GM23248 (cell line): ENCODE results near the gene SELENOH. TPM values are rescaled to one million over a fixed set of nuclear protein-coding genes. Genes with fewer than 3 reads are reported as not detected.
A peak's percentile ranks its signal among the peaks of the same experiment; 100 is the strongest.

Experiments
- DNase-seq: peaks from one replicate; pipeline ENCODE4 v3.0.0-alpha.2; 2015
- H2AFZ ChIP-seq: fragments of 200-600 bp; sonication (generic); 2 replicates; pipeline ENCODE4 v1.6.1; 2016; ENCODE audit warnings: antibody characterized with exemption
- H3F3A ChIP-seq: fragments of 200-600 bp; sonication (generic); 2 replicates; pipeline ENCODE4 v1.6.1; 2016; ENCODE audit warnings: mild to moderate bottlenecking, antibody characterized with exemption, mixed run types; ENCODE audit not compliant: insufficient read depth
- H3K27ac ChIP-seq: fragments of 200-600 bp; sonication (generic); 2 replicates; pipeline ENCODE4 v1.5.1; 2016; ENCODE audit warnings: mild to moderate bottlenecking
- H3K27me3 ChIP-seq: fragments of 200-600 bp; sonication (generic); replicated peaks from 2 replicates; pipeline ENCODE4 v1.6.1; 2016; ENCODE audit warnings: mild to moderate bottlenecking; ENCODE audit not compliant: insufficient read depth
- H3K36me3 ChIP-seq: fragments of 200-600 bp; sonication (generic); 2 replicates; pipeline ENCODE4 v1.6.1; 2016; ENCODE audit warnings: low read depth, mild to moderate bottlenecking
- H3K4me1 ChIP-seq: fragments of 200-600 bp; sonication (generic); 2 replicates; pipeline ENCODE4 v1.6.1; 2016; ENCODE audit warnings: mild to moderate bottlenecking; ENCODE audit not compliant: insufficient read depth
- H3K4me2 ChIP-seq: fragments of 200-600 bp; sonication (generic); one replicate; pipeline ENCODE4 v1.6.1; 2016; ENCODE audit warnings: mild to moderate bottlenecking; ENCODE audit not compliant: unreplicated experiment
- H3K4me3 ChIP-seq: fragments of 200-600 bp; sonication (generic); 2 replicates; pipeline ENCODE4 v1.5.1; 2016; ENCODE audit warnings: mild to moderate bottlenecking
- H3K79me2 ChIP-seq: fragments of 200-600 bp; sonication (generic); 2 replicates; pipeline ENCODE4 v1.6.1; 2016; ENCODE audit warnings: mild to moderate bottlenecking; ENCODE audit not compliant: insufficient read depth
- H3K9ac ChIP-seq: fragments of 200-600 bp; sonication (generic); 2 replicates; pipeline ENCODE4 v1.6.1; 2016; ENCODE audit warnings: mild to moderate bottlenecking
- H3K9me2 ChIP-seq: fragments of 200-600 bp; sonication (generic); 2 replicates; pipeline ENCODE4 v1.6.1; 2016; ENCODE audit warnings: mixed run types, mild to moderate bottlenecking, moderate library complexity; ENCODE audit not compliant: insufficient read depth
- H3K9me3 ChIP-seq: fragments of 200-600 bp; sonication (generic); one replicate; pipeline ENCODE4 v1.6.1; 2017; ENCODE audit warnings: low read depth
- H4K20me1 ChIP-seq: fragments of 200-600 bp; sonication (generic); 2 replicates; pipeline ENCODE4 v1.6.0; 2016; ENCODE audit not compliant: insufficient read depth
- EZH2 ChIP-seq: fragments of 200-600 bp; sonication (generic); IDR thresholded peaks from 2 replicates; pipeline ENCODE4 v1.6.1; 2018; ENCODE audit warnings: antibody characterized with exemption, mild to moderate bottlenecking; ENCODE audit not compliant: insufficient read depth, poor library complexity, severe bottlenecking
- EZH2phosphoT487 ChIP-seq: fragments of 200-600 bp; sonication (generic); IDR thresholded peaks from 2 replicates; pipeline ENCODE4 v1.6.1; 2018; ENCODE audit warnings: antibody characterized with exemption, moderate library complexity, mild to moderate bottlenecking, low read depth; ENCODE audit not compliant: insufficient read depth
- WGBS, 2 experiments: methylation state at CpG; one replicate each; pipeline ENCODE4 v1.1.6; 2015 to 2017; ENCODE audit warnings: low lambda C conversion rate in 2 of 2, low coverage in 1 of 2; ENCODE audit errors: missing lambda C conversion rate in 2 of 2; 5-methylcytosine and 5-hydroxymethylcytosine counted together
- in situ Hi-C: fragments of 300-500 bp; cut with MboI; formaldehyde crosslinking; loops from 2 replicates; pipeline ENCODE4 v1.15.0; 2020
- polyA plus RNA-seq: library from polyadenylated mRNA; unstranded; fragments of >200 nt; fragmentation: Nextera tagmentation; extraction: Ambion mirVana; gene quantifications from 2 replicates; pipeline ENCODE4 v1.2.1, GENCODE V29; 2016
- total RNA-seq: library from RNA; depleted of rRNA; stranded (reverse); fragments of >200 nt; shearing (Covaris generic); gene quantifications from 2 replicates; pipeline ENCODE4 v1.2.3, GENCODE V29; 2014; rRNA removed

Gene SELENOH
- total RNA-seq (96.6 and 123 TPM in 2 replicates), polyA plus RNA-seq (181 and 184 TPM in 2 replicates)

- 1% methylated on average over 71 to 75 of the region's 75 CpGs for WGBS, 2 experiments
- H3K9me3 ChIP-seq, result no peaks in the 10 kb centered on the region
- peaks cover 42% of the 10 kb centered on the region for H3K79me2 ChIP-seq
- H3F3A ChIP-seq, result peaks cover 16% of the 10 kb centered on the region
- peak within 1 kb of the TSS; percentile 100 for H3K4me2 ChIP-seq
- TF ChIP-seq EZH2, result no peak
- TF ChIP-seq EZH2phosphoT487, result no peak
- no peaks in the 10 kb centered on the region for H4K20me1 ChIP-seq
- peaks cover 11% of the 10 kb centered on the region for H3K4me1 ChIP-seq
- H3K9ac ChIP-seq, result peak within 1 kb of the TSS; percentile 93
- H3K9me2 ChIP-seq, result no peaks in the 10 kb centered on the region
- peaks cover 11% of the 10 kb centered on the region for H3K36me3 ChIP-seq
- in situ Hi-C loops, result loop anchor here (10.0 kb wide), 1 partner anchor 773 kb away; no protein-coding TSS in a partner anchor
- H3K27ac ChIP-seq, result peak within 1 kb of the TSS; percentile 80
- H3K27me3 ChIP-seq, result no peaks in the 10 kb centered on the region
- H2AFZ ChIP-seq, result peak within 1 kb of the TSS; percentile 97
- peak within 1 kb of the TSS; percentile 87 for H3K4me3 ChIP-seq
- peak; percentile 98 for DNase-seq
These were observed at the start of gene SELENOH for GRCh38 chr11:57741132-57742086. TSS of gene SELENOH (plus strand) at chr11:57741491. CDS start at chr11:57741596, 105 bp downstream.

- Histone ChIP-seq H3K4me2 (no peak overlapping the region), H3K27me3 (no peaks in the 10 kb centered on the region), H3K79me2 (peaks cover 4% of the 10 kb centered on the region; the same call in 1 of the 2 replicates), H3K9ac (no peak overlapping the region), H3K27ac (no peak overlapping the region), H3K4me3 (no peak overlapping the region), H3F3A (peaks cover 25% of the 10 kb centered on the region), H3K4me1 (no peaks in the 10 kb centered on the region), H3K36me3 (peaks cover 71% of the 10 kb centered on the region), H2AFZ (no peak overlapping the region), H3K9me2 (no peaks in the 10 kb centered on the region), H4K20me1 (no peaks in the 10 kb centered on the region), H3K9me3 (no peaks in the 10 kb centered on the region)
- in situ Hi-C loops, result no loop called here
- 82 to 89% methylated on average over 13 to 18 of the region's 18 CpGs for WGBS, 2 experiments
- no peak for DNase-seq
- TF ChIP-seq EZH2phosphoT487 (no peak), EZH2 (no peak)
These were observed 42.4 kb upstream of the SELENOH start for GRCh38 chr11:57698843-57699365.

GRCh38 chr11:57699813-57700212 lies 41.5 kb upstream of the SELENOH start:
- H3F3A ChIP-seq, result peaks cover 33% of the 10 kb centered on the region
- no peak for DNase-seq
- H3K4me1 ChIP-seq, result no peaks in the 10 kb centered on the region
- peaks cover 7% of the 10 kb centered on the region for H3K79me2 ChIP-seq
- no peaks in the 10 kb centered on the region for H3K9me3 ChIP-seq
- TF ChIP-seq EZH2phosphoT487 (no peak), EZH2 (no peak)
- no peak overlapping the region for H2AFZ ChIP-seq
- in situ Hi-C loops, result no loop called here
- H3K27ac ChIP-seq, result no peak overlapping the region
- H3K9me2 ChIP-seq, result no peaks in the 10 kb centered on the region
- no peaks in the 10 kb centered on the region for H4K20me1 ChIP-seq
- no peaks in the 10 kb centered on the region for H3K27me3 ChIP-seq
- no peak overlapping the region for H3K9ac ChIP-seq
- H3K4me2 ChIP-seq, result no peak overlapping the region
- WGBS, 2 experiments, result 76 to 78% methylated on average over 10 of the region's 10 CpGs
- peaks cover 66% of the 10 kb centered on the region for H3K36me3 ChIP-seq
- H3K4me3 ChIP-seq, result no peak overlapping the region

GRCh38 chr11:57700425-57700824 lies 40.9 kb upstream of the SELENOH start:
- no peaks in the 10 kb centered on the region for H3K4me1 ChIP-seq
- H3K79me2 ChIP-seq, result peaks cover 13% of the 10 kb centered on the region
- H3K9me3 ChIP-seq, result no peaks in the 10 kb centered on the region
- H3K9me2 ChIP-seq, result no peaks in the 10 kb centered on the region
- peaks cover 66% of the 10 kb centered on the region for H3K36me3 ChIP-seq
- H3K27ac ChIP-seq, result no peak overlapping the region
- in situ Hi-C loops, result no loop called here
- TF ChIP-seq EZH2phosphoT487 (no peak), EZH2 (no peak)
- no peaks in the 10 kb centered on the region for H4K20me1 ChIP-seq
- 57 to 67% methylated on average over 3 of the region's 3 CpGs for WGBS, 2 experiments
- DNase-seq, result no peak
- no peak overlapping the region for H3K4me2 ChIP-seq
- H3K27me3 ChIP-seq, result no peaks in the 10 kb centered on the region
- H3K4me3 ChIP-seq, result no peak overlapping the region
- H2AFZ ChIP-seq, result no peak overlapping the region
- no peak overlapping the region; the same call in 1 of the 2 replicates for H3K9ac ChIP-seq
- peaks cover 36% of the 10 kb centered on the region for H3F3A ChIP-seq
